CD4-positive, alpha-beta memory T cell (primary cell): ENCODE data around the gene SPPL2C. TPM values are rescaled to one million over a fixed set of nuclear protein-coding genes. Genes with fewer than 3 reads are reported as not detected.

ENCODE experiments used
- CTCF ChIA-PET: fragments of 350-600 bp; sonication (Branson Sonifier 250); formaldehyde crosslinking; loops from one replicate; lab custom pipeline; 2021; ENCODE audit warnings: inconsistent platforms; ENCODE audit not compliant: partially characterized antibody; lab: Charles Lee
- POLR2A ChIA-PET: fragments of 350-600 bp; sonication (Branson Sonifier 250); formaldehyde crosslinking; loops from one replicate; lab custom pipeline; 2021; ENCODE audit not compliant: partially characterized antibody; lab: Charles Lee
- DNase-seq, 5 donors: peaks; one replicate each; pipeline versions ENCODE4 v3.0.0 to v3.0.0-alpha.2; 2020 to 2022; ENCODE audit warnings: mixed read lengths in 1 of 5
- H3K27ac ChIP-seq: one replicate; pipeline ENCODE4 v1.7.0; 2013; ENCODE audit warnings: low read depth, low read length
- H3K27me3 ChIP-seq: 2 replicates; pipeline ENCODE4 v1.7.0; 2013; ENCODE audit warnings: mild to moderate bottlenecking, low read length, moderate library complexity; ENCODE audit not compliant: insufficient read depth
- H3K36me3 ChIP-seq: 2 replicates; pipeline ENCODE4 v1.7.0; 2013; ENCODE audit warnings: mild to moderate bottlenecking, low read length, moderate library complexity; ENCODE audit not compliant: insufficient read depth
- H3K4me1 ChIP-seq: 2 replicates; pipeline ENCODE4 v1.7.0; 2013; ENCODE audit warnings: mild to moderate bottlenecking, low read length, moderate library complexity; ENCODE audit not compliant: insufficient read depth
- H3K4me3 ChIP-seq, 2 donors: one replicate each; pipeline ENCODE4 v1.7.0; 2013; ENCODE audit warnings: low read length in 2 of 2, mild to moderate bottlenecking in 1 of 2
- H3K9me3 ChIP-seq, 2 donors: one replicate each; pipeline ENCODE4 v1.7.0; 2013; ENCODE audit warnings: low read length in 2 of 2, control low read depth in 1 of 2; ENCODE audit not compliant: control insufficient read depth in 1 of 2
- H3K27ac Mint-ChIP-seq, 7 donors: one replicate each; pipeline ENCODE4 v1.8.0; 2020 to 2021; ENCODE audit warnings: mixed read lengths in 7 of 7, mild to moderate bottlenecking in 6 of 7, inconsistent platforms in 3 of 7, moderate library complexity in 3 of 7
- H3K27me3 Mint-ChIP-seq, 2 donors: one replicate each; pipeline ENCODE4 v1.8.0; 2020 to 2021; ENCODE audit warnings: mixed read lengths in 2 of 2
- H3K36me3 Mint-ChIP-seq, 2 donors: one replicate each; pipeline ENCODE4 v1.8.0; 2020 to 2021; ENCODE audit warnings: mixed read lengths in 2 of 2, inconsistent platforms in 1 of 2, mild to moderate bottlenecking in 1 of 2
- H3K4me1 Mint-ChIP-seq, 4 donors: one replicate each; pipeline ENCODE4 v1.8.0; 2020 to 2021; ENCODE audit warnings: mixed read lengths in 4 of 4, mild to moderate bottlenecking in 1 of 4
- H3K4me3 Mint-ChIP-seq, 8 donors: one replicate each; pipeline ENCODE4 v1.8.0; 2020 to 2021; ENCODE audit warnings: mixed read lengths in 8 of 8, mild to moderate bottlenecking in 7 of 8, moderate library complexity in 6 of 8, inconsistent platforms in 3 of 8
- H3K9me3 Mint-ChIP-seq, 8 donors: one replicate each; pipeline ENCODE4 v1.8.0; 2020 to 2021; ENCODE audit warnings: mixed read lengths in 8 of 8, mild to moderate bottlenecking in 5 of 8, inconsistent platforms in 3 of 8, moderate library complexity in 1 of 8
- intact Hi-C: fragments of 100-400 bp; cut with micrococcal nuclease; formaldehyde crosslinking; loops from one replicate; pipeline ENCODE4 v1.15.1; 2023
- polyA plus RNA-seq, 2 donors: library from polyadenylated mRNA; unstranded; fragments of 300-500 nt; fragmentation: Illumina TruSeq; gene quantifications; one replicate each; pipeline ENCODE4 v1.2.3, GENCODE V29; 2021
- total RNA-seq, 2 experiments: library from RNA; stranded (reverse); gene quantifications; one replicate each; pipeline ENCODE4 v1.2.3, GENCODE V29; 2021

The SPPL2C gene
- total and polyA plus RNA-seq, 4 experiments from 2014 or later, result not detected

GRCh38 chr17:45837187-45837586 is 7.5 kb upstream of the SPPL2C start:
- POLR2A ChIA-PET, result no interaction called here
- no peaks in the 10 kb centered on the region for H3K36me3 ChIP-seq
- no peak for DNase-seq
- H3K4me1 ChIP-seq, result no peaks in the 10 kb centered on the region
- CTCF ChIA-PET, result interaction anchor here (10.7 kb wide), 1 partner anchor 198 kb away, joined by 149 read pairs; no protein-coding TSS in a partner anchor
- intact Hi-C loops, result no loop called here
- Mint-ChIP-seq H3K27ac (no peak overlapping the region), H3K36me3 (no peaks in the 10 kb centered on the region), H3K4me1 (no peaks in the 10 kb centered on the region), H3K4me3 (no peak overlapping the region), H3K9me3 (no peaks in the 10 kb centered on the region), H3K27me3 (peaks cover 2 to 3% of the 10 kb centered on the region in 2 donors)
- H3K27me3 ChIP-seq, result no peaks in the 10 kb centered on the region
- H3K27ac ChIP-seq, result no peak overlapping the region
- no peaks in the 10 kb centered on the region for H3K9me3 ChIP-seq
- H3K4me3 ChIP-seq, result no peak overlapping the region

GRCh38 chr17:45837603-45838002 is 7.1 kb upstream of the SPPL2C start:
- Histone ChIP-seq H3K27ac (no peak overlapping the region), H3K4me3 (no peak overlapping the region), H3K36me3 (no peaks in the 10 kb centered on the region), H3K27me3 (no peaks in the 10 kb centered on the region), H3K9me3 (no peaks in the 10 kb centered on the region), H3K4me1 (no peaks in the 10 kb centered on the region)
- CTCF ChIA-PET, result interaction anchor here (10.7 kb wide), 1 partner anchor 198 kb away, joined by 149 read pairs; no protein-coding TSS in a partner anchor
- no peak for DNase-seq
- intact Hi-C loops, result no loop called here
- Mint-ChIP-seq H3K27me3 (peaks cover 1 to 3% of the 10 kb centered on the region in 2 donors), H3K27ac (no peak overlapping the region), H3K4me3 (no peak overlapping the region), H3K9me3 (no peaks in the 10 kb centered on the region), H3K4me1 (no peaks in the 10 kb centered on the region), H3K36me3 (no peaks in the 10 kb centered on the region)
- POLR2A ChIA-PET, result no interaction called here

- ChIA-PET POLR2A (no interaction called here), CTCF (interaction anchor here (1.1 to 10.7 kb wide), 3 partner anchors 8 to 200 kb away, joined by 3 to 149 read pairs (median 10); no protein-coding TSS in a partner anchor)
- no peak overlapping the region for H3K27ac ChIP-seq
- H3K27ac Mint-ChIP-seq, result no peak overlapping the region
- no peaks in the 10 kb centered on the region for H3K4me1 ChIP-seq
- peaks cover 1% of the 10 kb centered on the region in 2 donors for H3K27me3 Mint-ChIP-seq
- no peaks in the 10 kb centered on the region for H3K9me3 ChIP-seq
- H3K36me3 ChIP-seq, result no peaks in the 10 kb centered on the region
- H3K4me1 Mint-ChIP-seq, result no peaks in the 10 kb centered on the region
- DNase-seq, result no peak
- H3K36me3 Mint-ChIP-seq, result no peaks in the 10 kb centered on the region
- no peak overlapping the region for H3K4me3 ChIP-seq
- no peaks in the 10 kb centered on the region for H3K27me3 ChIP-seq
- H3K9me3 Mint-ChIP-seq, result no peaks in the 10 kb centered on the region
- H3K4me3 Mint-ChIP-seq, result no peak overlapping the region
- intact Hi-C loops, result no loop called here
Observed at GRCh38 chr17:45838751-45839295, 5.9 kb upstream of the SPPL2C start.

- ChIA-PET POLR2A (no interaction called here), CTCF (interaction anchor here (1.1 to 10.7 kb wide), 3 partner anchors 8 to 200 kb away, joined by 3 to 149 read pairs (median 10); no protein-coding TSS in a partner anchor)
- Mint-ChIP-seq H3K36me3 (no peaks in the 10 kb centered on the region), H3K4me3 (no peak overlapping the region), H3K27me3 (peaks cover 1% of the 10 kb centered on the region in 2 donors), H3K4me1 (no peaks in the 10 kb centered on the region), H3K27ac (no peak overlapping the region), H3K9me3 (no peaks in the 10 kb centered on the region)
- H3K4me1 ChIP-seq, result no peaks in the 10 kb centered on the region
- no peaks in the 10 kb centered on the region for H3K36me3 ChIP-seq
- intact Hi-C loops, result no loop called here
- H3K4me3 ChIP-seq, result no peak overlapping the region
- no peak for DNase-seq
- H3K9me3 ChIP-seq, result no peaks in the 10 kb centered on the region
- no peak overlapping the region for H3K27ac ChIP-seq
- no peaks in the 10 kb centered on the region for H3K27me3 ChIP-seq
Observed at GRCh38 chr17:45839442-45839841, 5.2 kb upstream of the SPPL2C start.

- Mint-ChIP-seq H3K36me3 (no peaks in the 10 kb centered on the region), H3K4me3 (no peak overlapping the region), H3K27me3 (peaks cover 0 to 1% of the 10 kb centered on the region in 2 donors), H3K9me3 (no peaks in the 10 kb centered on the region), H3K27ac (peak overlapping the region in 1 of 7 donors; percentile 17), H3K4me1 (no peaks in the 10 kb centered on the region)
- no peak overlapping the region for H3K27ac ChIP-seq
- ChIA-PET CTCF (interaction anchor here (1.1 to 10.7 kb wide), 3 partner anchors 10 to 202 kb away, joined by 3 to 149 read pairs (median 10); no protein-coding TSS in a partner anchor), POLR2A (no interaction called here)
- no peak overlapping the region for H3K4me3 ChIP-seq
- H3K27me3 ChIP-seq, result no peaks in the 10 kb centered on the region
- H3K4me1 ChIP-seq, result no peaks in the 10 kb centered on the region
- intact Hi-C loops, result no loop called here
- H3K9me3 ChIP-seq, result no peaks in the 10 kb centered on the region
- no peaks in the 10 kb centered on the region for H3K36me3 ChIP-seq
- no peak for DNase-seq
Observed at GRCh38 chr17:45841186-45841585, 3.5 kb upstream of the SPPL2C start.

- POLR2A ChIA-PET, result no interaction called here
- Mint-ChIP-seq H3K4me1 (no peaks in the 10 kb centered on the region), H3K27me3 (peaks cover 0 to 1% of the 10 kb centered on the region in 2 donors), H3K36me3 (no peaks in the 10 kb centered on the region), H3K9me3 (no peaks in the 10 kb centered on the region), H3K4me3 (no peak overlapping the region), H3K27ac (peak overlapping the region in 1 of 7 donors; percentile 57)
- no peaks in the 10 kb centered on the region for H3K4me1 ChIP-seq
- DNase-seq, result no peak
- no peaks in the 10 kb centered on the region for H3K27me3 ChIP-seq
- H3K27ac ChIP-seq, result no peak overlapping the region
- CTCF ChIA-PET, result no interaction called here
- H3K36me3 ChIP-seq, result no peaks in the 10 kb centered on the region
- no peak overlapping the region for H3K4me3 ChIP-seq
- intact Hi-C loops, result no loop called here
- no peaks in the 10 kb centered on the region for H3K9me3 ChIP-seq
Observed at GRCh38 chr17:45841883-45842525, 2.7 kb upstream of the SPPL2C start.

GRCh38 chr17:45843722-45844121 is 959 bp upstream of the SPPL2C start:
- no peaks in the 10 kb centered on the region for H3K4me1 Mint-ChIP-seq
- H3K9me3 Mint-ChIP-seq, result no peaks in the 10 kb centered on the region
- Histone ChIP-seq H3K36me3 (no peaks in the 10 kb centered on the region), H3K4me3 (no peak overlapping the region), H3K27me3 (no peaks in the 10 kb centered on the region), H3K4me1 (no peaks in the 10 kb centered on the region), H3K9me3 (no peaks in the 10 kb centered on the region), H3K27ac (no peak overlapping the region)
- intact Hi-C loops, result no loop called here
- no peak overlapping the region for H3K4me3 Mint-ChIP-seq
- CTCF ChIA-PET, result no interaction called here
- no peaks in the 10 kb centered on the region for H3K36me3 Mint-ChIP-seq
- POLR2A ChIA-PET, result no interaction called here
- no peak overlapping the region for H3K27ac Mint-ChIP-seq
- DNase-seq, result no peak
- no peaks in the 10 kb centered on the region for H3K27me3 Mint-ChIP-seq
